ENCODE results near the gene SYTL2.
A peak's percentile ranks its signal among the peaks of the same experiment; 100 is the strongest.

SYTL2 gene

GRCh38 chr11:85827748-85828639, 17.1 kb upstream of the SYTL2 start:
- peak; percentile 81 for DNase-seq (ENCODE audit: low spot score)

- peak; percentile 14 for DNase-seq (ENCODE audit: low spot score)
These were observed 15.3 kb upstream of the SYTL2 start for GRCh38 chr11:85826116-85826855.

- DNase-seq (ENCODE audit: low spot score) = no peak
These were observed 14.7 kb upstream of the SYTL2 start for GRCh38 chr11:85825616-85826015.

GRCh38 chr11:85823816-85824215, 12.9 kb upstream of the SYTL2 start:
- peak; percentile 78 for DNase-seq (ENCODE audit: low spot score)

GRCh38 chr11:85822814-85823213, 11.9 kb upstream of the SYTL2 start:
- DNase-seq (ENCODE audit: low spot score) = no peak

- DNase-seq (ENCODE audit: low spot score) = no peak
These were observed 10.7 kb upstream of the SYTL2 start for GRCh38 chr11:85821636-85822035.

GRCh38 chr11:85819441-85819840, 8.5 kb upstream of the SYTL2 start:
- no peak for DNase-seq (ENCODE audit: low spot score)

- DNase-seq (ENCODE audit: low spot score) = no peak
These were observed 4.4 kb upstream of the SYTL2 start for GRCh38 chr11:85815186-85815931.

- no peak for DNase-seq (ENCODE audit: low spot score)
These were observed 2.8 kb upstream of the SYTL2 start for GRCh38 chr11:85813721-85814120.

GRCh38 chr11:85811624-85812023, 683 bp upstream of the SYTL2 start:
- DNase-seq (ENCODE audit: low spot score) = no peak

- no peak for DNase-seq (ENCODE audit: low spot score)
These were observed 445 bp downstream of the SYTL2 start for GRCh38 chr11:85810521-85810870.

GRCh38 chr11:85809863-85810262, 1.1 kb downstream of the SYTL2 start:
- peak; percentile 12 for DNase-seq (ENCODE audit: low spot score)

- DNase-seq (ENCODE audit: low spot score) = no peak
These were observed 1.8 kb downstream of the SYTL2 start for GRCh38 chr11:85809191-85809590.

GRCh38 chr11:85806876-85807275, 4.1 kb downstream of the SYTL2 start:
- DNase-seq (ENCODE audit: low spot score) = no peak

- no peak for DNase-seq (ENCODE audit: low spot score)
These were observed 4.9 kb downstream of the SYTL2 start for GRCh38 chr11:85806016-85806415.

- DNase-seq (ENCODE audit: low spot score) = no peak
These were observed 5.6 kb downstream of the SYTL2 start for GRCh38 chr11:85805387-85805786.

- DNase-seq (ENCODE audit: low spot score) = no peak
These were observed 7.0 kb downstream of the SYTL2 start for GRCh38 chr11:85803920-85804319.

- DNase-seq (ENCODE audit: low spot score) = no peak
These were observed 7.6 kb downstream of the SYTL2 start for GRCh38 chr11:85803303-85803702.

GRCh38 chr11:85801527-85801926, 9.4 kb downstream of the SYTL2 start:
- DNase-seq (ENCODE audit: low spot score) = no peak

- no peak for DNase-seq (ENCODE audit: low spot score)
These were observed 10.2 kb downstream of the SYTL2 start for GRCh38 chr11:85800595-85801342.

GRCh38 chr11:85799142-85799541, 11.8 kb downstream of the SYTL2 start:
- DNase-seq (ENCODE audit: low spot score) = no peak

- no peak for DNase-seq (ENCODE audit: low spot score)
These were observed 12.6 kb downstream of the SYTL2 start for GRCh38 chr11:85798361-85798760.
